ENCODE measurements around the gene TMPO. TPM values are rescaled to one million over a fixed set of nuclear protein-coding genes. Genes with fewer than 3 reads are reported as not detected.
"Not testable (repeated sequence)": the region's sequence is repeated elsewhere in the genome, so short reads cannot be mapped to it uniquely, and the experiment has no call there.

The TMPO gene
- total RNA-seq, 1 experiment from 2014 or later, result 124 TPM

DNA sequence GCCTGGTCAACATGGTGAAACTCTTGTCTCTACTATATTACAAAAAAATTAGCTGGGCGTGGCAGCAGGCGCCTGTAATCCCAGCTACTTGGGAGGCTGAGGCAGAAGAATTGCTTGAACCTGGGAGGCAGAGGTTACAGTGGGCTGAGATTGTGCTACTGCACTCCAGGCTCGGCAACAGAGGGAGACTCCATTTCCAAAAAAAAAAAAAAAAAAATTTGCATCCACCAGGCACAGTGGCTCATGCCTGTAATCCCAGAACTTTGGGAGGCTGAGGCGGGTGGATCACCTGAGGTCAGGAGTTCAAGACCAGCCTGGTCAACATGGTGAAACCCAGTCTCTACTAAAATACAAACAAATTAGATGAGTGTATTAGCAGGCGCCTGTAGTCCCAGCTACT is 3.6 kb upstream of the TMPO start:
- DNase-seq (ENCODE audit: low read depth, low spot score); H3K36me3 ChIP-seq (ENCODE audit: control insufficient read depth, insufficient read depth, low read length); H3K27me3 ChIP-seq (ENCODE audit: control insufficient read depth, insufficient read depth, low read length); BruUV-seq (replicated peaks); ATAC-seq; in situ Hi-C loops (cut with HindIII; ENCODE audit: low pct_unique_long_range_greater_than_20kb, low sequenced_read_pairs); H3K27ac ChIP-seq (ENCODE audit: low read length); intact Hi-C loops (cut with micrococcal nuclease; ENCODE audit: unreplicated experiment); POLR2A ChIA-PET; H3K9me3 ChIP-seq (ENCODE audit: control insufficient read depth, insufficient read depth, low read depth, low read length); H3K4me3 ChIP-seq (ENCODE audit: low read depth in 2 of 2, low read length in 2 of 2); CTCF ChIA-PET: not testable (repeated sequence)
- H3K4me1 ChIP-seq (ENCODE audit: control insufficient read depth, insufficient read depth, low read length), result peaks cover 14% of the 10 kb centered on the region; the same call in 1 of the 2 replicates

DNA sequence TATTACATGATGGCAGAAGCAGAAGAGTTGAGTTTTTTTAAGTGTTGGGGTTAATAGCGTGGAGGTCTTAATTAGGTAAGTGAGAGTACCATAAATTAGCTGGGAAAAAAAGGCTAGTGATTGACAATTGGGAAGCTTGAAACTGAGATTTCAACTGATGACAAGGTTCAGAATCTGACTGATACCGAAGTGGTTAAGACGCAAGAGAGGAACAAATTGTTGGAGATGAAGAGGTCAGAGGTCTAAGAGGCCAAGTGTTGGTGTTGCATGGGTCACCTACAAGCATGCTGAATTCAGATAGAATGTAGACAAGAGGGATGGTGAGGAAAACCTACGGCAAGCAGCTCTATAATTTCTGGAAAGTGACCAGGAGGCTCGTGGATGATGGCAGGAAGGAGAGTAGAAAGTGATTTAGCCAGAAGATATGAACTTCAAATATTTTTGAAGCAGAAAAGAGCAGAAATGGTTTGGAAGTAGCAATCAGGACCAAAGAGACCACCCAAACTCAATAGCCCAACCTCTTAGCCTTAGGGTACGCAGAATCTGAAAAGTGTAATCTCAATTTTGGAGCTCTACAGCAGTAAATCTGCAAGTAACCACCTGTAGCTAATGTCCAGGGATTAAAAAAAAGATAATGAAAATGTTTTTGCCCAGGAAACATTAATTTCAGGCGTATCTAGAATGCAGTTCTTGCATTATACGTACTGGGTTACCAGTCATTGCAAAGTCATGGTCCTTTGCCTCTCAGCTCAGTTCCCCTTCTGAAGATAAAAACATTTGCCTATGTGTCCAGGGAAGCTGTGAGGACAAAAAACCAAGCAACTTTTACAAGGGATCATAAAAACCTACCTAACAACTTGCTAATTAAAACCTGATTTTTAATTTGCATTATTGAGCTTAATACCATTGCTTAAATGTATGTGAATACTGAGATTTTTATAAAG is 1.7 kb upstream of the TMPO start:
- DNase-seq (ENCODE audit: low read depth, low spot score) (no peak), ATAC-seq (no peak)
- ChIA-PET CTCF (no interaction called here), POLR2A (interaction anchor here (1.3 kb wide), 1 partner anchor 23 kb away, joined by 3 read pairs; no protein-coding TSS in a partner anchor)
- intact Hi-C loops (cut with micrococcal nuclease; ENCODE audit: unreplicated experiment), result no loop called here
- BruUV-seq (replicated peaks), result no TSS peak
- in situ Hi-C loops (cut with HindIII; ENCODE audit: low pct_unique_long_range_greater_than_20kb, low sequenced_read_pairs), result no loop called here
- H3K4me1 ChIP-seq (ENCODE audit: control insufficient read depth, insufficient read depth, low read length), result peaks cover 14% of the 10 kb centered on the region; the same call in 1 of the 2 replicates
- H3K36me3 ChIP-seq (ENCODE audit: control insufficient read depth, insufficient read depth, low read length), result peaks cover 9% of the 10 kb centered on the region; the same call in 1 of the 2 replicates
- TF ChIP-seq, protein P1, sequence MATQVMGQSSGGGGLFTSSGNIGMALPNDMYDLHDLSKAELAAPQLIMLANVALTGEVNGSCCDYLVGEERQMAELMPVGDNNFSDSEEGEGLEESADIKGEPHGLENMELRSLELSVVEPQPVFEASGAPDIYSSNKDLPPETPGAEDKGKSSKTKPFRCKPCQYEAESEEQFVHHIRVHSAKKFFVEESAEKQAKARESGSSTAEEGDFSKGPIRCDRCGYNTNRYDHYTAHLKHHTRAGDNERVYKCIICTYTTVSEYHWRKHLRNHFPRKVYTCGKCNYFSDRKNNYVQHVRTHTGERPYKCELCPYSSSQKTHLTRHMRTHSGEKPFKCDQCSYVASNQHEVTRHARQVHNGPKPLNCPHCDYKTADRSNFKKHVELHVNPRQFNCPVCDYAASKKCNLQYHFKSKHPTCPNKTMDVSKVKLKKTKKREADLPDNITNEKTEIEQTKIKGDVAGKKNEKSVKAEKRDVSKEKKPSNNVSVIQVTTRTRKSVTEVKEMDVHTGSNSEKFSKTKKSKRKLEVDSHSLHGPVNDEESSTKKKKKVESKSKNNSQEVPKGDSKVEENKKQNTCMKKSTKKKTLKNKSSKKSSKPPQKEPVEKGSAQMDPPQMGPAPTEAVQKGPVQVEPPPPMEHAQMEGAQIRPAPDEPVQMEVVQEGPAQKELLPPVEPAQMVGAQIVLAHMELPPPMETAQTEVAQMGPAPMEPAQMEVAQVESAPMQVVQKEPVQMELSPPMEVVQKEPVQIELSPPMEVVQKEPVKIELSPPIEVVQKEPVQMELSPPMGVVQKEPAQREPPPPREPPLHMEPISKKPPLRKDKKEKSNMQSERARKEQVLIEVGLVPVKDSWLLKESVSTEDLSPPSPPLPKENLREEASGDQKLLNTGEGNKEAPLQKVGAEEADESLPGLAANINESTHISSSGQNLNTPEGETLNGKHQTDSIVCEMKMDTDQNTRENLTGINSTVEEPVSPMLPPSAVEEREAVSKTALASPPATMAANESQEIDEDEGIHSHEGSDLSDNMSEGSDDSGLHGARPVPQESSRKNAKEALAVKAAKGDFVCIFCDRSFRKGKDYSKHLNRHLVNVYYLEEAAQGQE (IDR thresholded peaks at IDR 0.05; ENCODE audit: insufficient read depth in 1 of 2, low read depth in 2 of 2, low read length in 1 of 2), result no peak
- TF ChIP-seq TCF7L2 (IDR thresholded peaks at IDR 0.05; ENCODE audit: low read depth, low read length) (no peak), SIN3A (IDR thresholded peaks at IDR 0.05; ENCODE audit: borderline replicate concordance, insufficient read depth, low read depth, low read length) (no peak), POLR2AphosphoS5 (IDR thresholded peaks at IDR 0.05; ENCODE audit: low read depth, low read length) (no peak)
- TF ChIP-seq, protein P2, sequence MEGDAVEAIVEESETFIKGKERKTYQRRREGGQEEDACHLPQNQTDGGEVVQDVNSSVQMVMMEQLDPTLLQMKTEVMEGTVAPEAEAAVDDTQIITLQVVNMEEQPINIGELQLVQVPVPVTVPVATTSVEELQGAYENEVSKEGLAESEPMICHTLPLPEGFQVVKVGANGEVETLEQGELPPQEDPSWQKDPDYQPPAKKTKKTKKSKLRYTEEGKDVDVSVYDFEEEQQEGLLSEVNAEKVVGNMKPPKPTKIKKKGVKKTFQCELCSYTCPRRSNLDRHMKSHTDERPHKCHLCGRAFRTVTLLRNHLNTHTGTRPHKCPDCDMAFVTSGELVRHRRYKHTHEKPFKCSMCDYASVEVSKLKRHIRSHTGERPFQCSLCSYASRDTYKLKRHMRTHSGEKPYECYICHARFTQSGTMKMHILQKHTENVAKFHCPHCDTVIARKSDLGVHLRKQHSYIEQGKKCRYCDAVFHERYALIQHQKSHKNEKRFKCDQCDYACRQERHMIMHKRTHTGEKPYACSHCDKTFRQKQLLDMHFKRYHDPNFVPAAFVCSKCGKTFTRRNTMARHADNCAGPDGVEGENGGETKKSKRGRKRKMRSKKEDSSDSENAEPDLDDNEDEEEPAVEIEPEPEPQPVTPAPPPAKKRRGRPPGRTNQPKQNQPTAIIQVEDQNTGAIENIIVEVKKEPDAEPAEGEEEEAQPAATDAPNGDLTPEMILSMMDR (IDR thresholded peaks at IDR 0.05), result no peak
- H3K4me3 ChIP-seq (ENCODE audit: low read depth in 2 of 2, low read length in 2 of 2), result peak overlapping the region; percentile 16 to 81; a peak in 2 of 4 replicates
- H3K9me3 ChIP-seq (ENCODE audit: control insufficient read depth, insufficient read depth, low read depth, low read length), result no peaks in the 10 kb centered on the region
- H3K27me3 ChIP-seq (ENCODE audit: control insufficient read depth, insufficient read depth, low read length), result no peaks in the 10 kb centered on the region
- peak overlapping the region; percentile 98; the same call in 1 of the 2 replicates for H3K27ac ChIP-seq (ENCODE audit: low read length)

DNA sequence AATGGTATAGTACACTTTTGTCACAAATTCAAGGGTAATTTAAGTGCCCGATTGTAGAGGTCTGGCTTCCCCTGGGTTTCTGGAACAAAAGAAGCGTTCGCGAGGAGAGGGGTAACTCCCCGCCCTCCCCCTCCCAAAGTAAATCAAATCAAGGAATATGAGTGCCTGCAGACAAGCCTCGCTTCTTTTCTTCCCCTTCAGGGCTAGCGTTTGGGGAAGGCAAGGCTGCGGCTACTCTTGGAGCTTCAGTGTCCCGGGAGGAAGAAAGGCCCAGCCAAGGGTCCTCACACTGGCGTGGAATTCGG is 456 bp upstream of the TMPO start:
- TF ChIP-seq SIN3A (IDR thresholded peaks at IDR 0.05; ENCODE audit: borderline replicate concordance, insufficient read depth, low read depth, low read length) (no peak), TCF7L2 (IDR thresholded peaks at IDR 0.05; ENCODE audit: low read depth, low read length) (no peak)
- TF ChIP-seq, protein P1 (IDR thresholded peaks at IDR 0.05; ENCODE audit: insufficient read depth in 1 of 2, low read depth in 2 of 2, low read length in 1 of 2), result no peak
- TF ChIP-seq, protein P2 (IDR thresholded peaks at IDR 0.05), result no peak
- Histone ChIP-seq H3K27ac (ENCODE audit: low read length) (peak overlapping the region; percentile 98), H3K9me3 (ENCODE audit: control insufficient read depth, insufficient read depth, low read depth, low read length) (no peaks in the 10 kb centered on the region), H3K27me3 (ENCODE audit: control insufficient read depth, insufficient read depth, low read length) (no peaks in the 10 kb centered on the region), H3K4me3 (ENCODE audit: low read depth in 2 of 2, low read length in 2 of 2) (peak overlapping the region; percentile 81 to 99), H3K4me1 (ENCODE audit: control insufficient read depth, insufficient read depth, low read length) (peaks cover 17% of the 10 kb centered on the region; the same call in 1 of the 2 replicates), H3K36me3 (ENCODE audit: control insufficient read depth, insufficient read depth, low read length) (peaks cover 9% of the 10 kb centered on the region; the same call in 1 of the 2 replicates)
- BruUV-seq (replicated peaks), result TSS peak; percentile 86
- no peak for ATAC-seq
- no peak for DNase-seq (ENCODE audit: low read depth, low spot score)
- in situ Hi-C loops (cut with HindIII; ENCODE audit: low pct_unique_long_range_greater_than_20kb, low sequenced_read_pairs), result no loop called here
- ChIA-PET POLR2A (interaction anchor here (0.6 kb wide), 1 partner anchor 95 kb away, joined by 17 read pairs; no protein-coding TSS in a partner anchor), CTCF (no interaction called here)
- intact Hi-C loops (cut with micrococcal nuclease; ENCODE audit: unreplicated experiment), result no loop called here
